Natural killer cell (primary cell): ENCODE measurements around the gene EGR1. TPM values are rescaled to one million over a fixed set of nuclear protein-coding genes. Genes with fewer than 3 reads are reported as not detected.

Experiments
- ATAC-seq, 3 donors: fragments of 150-1000 bp in 2 of 3; fragments of 200-7000 bp in 1 of 3; cut with Tn5 transposase; 1 replicate in 1 of 3; 2 replicates in 2 of 3; pipeline ENCODE4 v1.10.0; 2021; ENCODE audit warnings: mild to moderate bottlenecking in 2 of 3, moderate library complexity in 2 of 3
- DNase-seq, 2 donors: peaks; one replicate each; pipeline versions ENCODE4 v3.0.0 to v3.0.0-alpha.2; 2013 to 2021; ENCODE audit warnings: mixed read lengths in 1 of 2
- H3K27ac ChIP-seq: one replicate; pipeline ENCODE4 v1.5.1; 2013; ENCODE audit warnings: mild to moderate bottlenecking, low read length
- H3K27me3 ChIP-seq: one replicate; pipeline ENCODE4 v1.6.1; 2013; ENCODE audit warnings: low read length; ENCODE audit not compliant: control insufficient read depth, insufficient read depth
- H3K36me3 ChIP-seq: one replicate; pipeline ENCODE4 v1.6.1; 2013; ENCODE audit warnings: low read length; ENCODE audit not compliant: control insufficient read depth, insufficient read depth
- H3K4me1 ChIP-seq: one replicate; pipeline ENCODE4 v1.6.1; 2013; ENCODE audit warnings: low read length; ENCODE audit not compliant: control insufficient read depth, insufficient read depth
- H3K4me3 ChIP-seq: one replicate; pipeline ENCODE4 v1.5.1; 2013; ENCODE audit warnings: low read length
- H3K9me3 ChIP-seq: one replicate; pipeline ENCODE4 v1.6.1; 2013; ENCODE audit warnings: low read length; ENCODE audit not compliant: control insufficient read depth, insufficient read depth
- H3K27ac Mint-ChIP-seq, 2 donors: one replicate each; pipeline ENCODE4 v1.8.0; 2022; ENCODE audit warnings: mild to moderate bottlenecking in 2 of 2, mixed read lengths in 2 of 2, moderate library complexity in 1 of 2
- H3K27me3 Mint-ChIP-seq, 2 donors: one replicate each; pipeline ENCODE4 v1.8.0; 2022; ENCODE audit warnings: low read depth in 2 of 2, mixed read lengths in 2 of 2
- H3K36me3 Mint-ChIP-seq: one replicate; pipeline ENCODE4 v1.8.0; 2022; ENCODE audit warnings: mixed read lengths
- H3K4me1 Mint-ChIP-seq, 2 donors: one replicate each; pipeline ENCODE4 v1.8.0; 2022; ENCODE audit warnings: mixed read lengths in 2 of 2
- H3K4me3 Mint-ChIP-seq: one replicate; pipeline ENCODE4 v1.8.0; 2022; ENCODE audit warnings: mild to moderate bottlenecking, moderate library complexity, mixed read lengths
- H3K9me3 Mint-ChIP-seq, 2 donors: one replicate each; pipeline ENCODE4 v1.8.0; 2022; ENCODE audit warnings: mixed read lengths in 2 of 2
- CTCF ChIP-seq: fragments of 200-600 bp; IDR thresholded peaks from one replicate; pipeline ENCODE4 v1.8.0; 2022; ENCODE audit warnings: antibody characterized with exemption
- WGBS: methylation state at CpG from one replicate; pipeline ENCODE4 v1.1.7; 2013; ENCODE audit warnings: missing lambda C conversion rate; ENCODE audit not compliant: insufficient coverage; 5-methylcytosine and 5-hydroxymethylcytosine counted together
- intact Hi-C: fragments of 100-400 bp; cut with micrococcal nuclease; formaldehyde crosslinking; loops from one replicate; pipeline ENCODE4 v1.14.2; 2022
- total RNA-seq, 4 donors: library from RNA; stranded (reverse); fragments of 120-200 nt in 1 of 4; gene quantifications; one replicate each; pipeline versions ENCODE4 v1.2.3 to v1.2.4, GENCODE V29; 2013 to 2022

The EGR1 gene
- total RNA-seq, 3 donors from 2014 or later (not counting 1 experiment from before 2014, with no cell fraction given), result 52.1 to 137 (median 84.8) TPM

- 96% methylated on average over 11 of the region's 11 CpGs for whole genome bisulfite sequencing
- H3K27me3 ChIP-seq, result no peaks in the 10 kb centered on the region
- TF ChIP-seq CTCF, result no peak
- H3K36me3 Mint-ChIP-seq, result peaks cover 5% of the 10 kb centered on the region
- no peaks in the 10 kb centered on the region for H3K9me3 Mint-ChIP-seq
- H3K4me1 Mint-ChIP-seq, result peaks cover 0 to 5% of the 10 kb centered on the region in 2 donors
- H3K27ac Mint-ChIP-seq, result no peak overlapping the region
- ATAC-seq (no peak), DNase-seq (no peak)
- H3K9me3 ChIP-seq, result no peaks in the 10 kb centered on the region
- no peaks in the 10 kb centered on the region for H3K4me1 ChIP-seq
- no peak overlapping the region for H3K27ac ChIP-seq
- no peaks in the 10 kb centered on the region for H3K27me3 Mint-ChIP-seq
- no peak overlapping the region for H3K4me3 ChIP-seq
- peaks cover 5% of the 10 kb centered on the region for H3K36me3 ChIP-seq
- intact Hi-C loops, result loop anchor here (2.0 kb wide), 1 partner anchor 38 kb away; the partner anchor contains the start of gene EGR1
- H3K4me3 Mint-ChIP-seq, result no peak overlapping the region
These were observed 37.2 kb downstream of the EGR1 start for GRCh38 chr5:138502521-138502920.

- no peaks in the 10 kb centered on the region for H3K9me3 ChIP-seq
- H3K9me3 Mint-ChIP-seq, result no peaks in the 10 kb centered on the region
- H3K27me3 ChIP-seq, result no peaks in the 10 kb centered on the region
- peaks cover 0 to 5% of the 10 kb centered on the region in 2 donors for H3K4me1 Mint-ChIP-seq
- H3K4me3 ChIP-seq, result no peak overlapping the region
- peaks cover 16% of the 10 kb centered on the region for H3K36me3 Mint-ChIP-seq
- ATAC-seq (peak; percentile 71 to 91 (median 78)), DNase-seq (peak in 1 of 2 donors; percentile 81)
- intact Hi-C loops, result loop anchor here (1.0 to 2.0 kb wide), 2 partner anchors 39 to 53 kb away; partner anchors contain the start of gene EGR1
- no peak overlapping the region for H3K27ac ChIP-seq
- H3K27me3 Mint-ChIP-seq, result no peaks in the 10 kb centered on the region
- H3K4me3 Mint-ChIP-seq, result no peak overlapping the region
- H3K4me1 ChIP-seq, result no peaks in the 10 kb centered on the region
- peaks cover 17% of the 10 kb centered on the region for H3K36me3 ChIP-seq
- 49% methylated on average over 6 of the region's 6 CpGs for WGBS
- peak; percentile 64 for TF ChIP-seq CTCF
- H3K27ac Mint-ChIP-seq, result peak overlapping the region in 1 of 2 donors; percentile 44
These were observed 38.4 kb downstream of the EGR1 start for GRCh38 chr5:138503487-138504270.

GRCh38 chr5:138504799-138505198 lies 39.5 kb downstream of the EGR1 start:
- DNase-seq, result no peak
- no peak for ATAC-seq
- Histone ChIP-seq H3K4me3 (no peak overlapping the region), H3K27me3 (no peaks in the 10 kb centered on the region), H3K9me3 (no peaks in the 10 kb centered on the region), H3K36me3 (peaks cover 24% of the 10 kb centered on the region), H3K27ac (no peak overlapping the region), H3K4me1 (no peaks in the 10 kb centered on the region)
- H3K4me3 Mint-ChIP-seq, result no peak overlapping the region
- intact Hi-C loops, result no loop called here
- no peak for TF ChIP-seq CTCF
- H3K36me3 Mint-ChIP-seq, result peaks cover 23% of the 10 kb centered on the region
- H3K4me1 Mint-ChIP-seq, result peaks cover 5 to 6% of the 10 kb centered on the region in 2 donors
- no peaks in the 10 kb centered on the region for H3K27me3 Mint-ChIP-seq
- H3K9me3 Mint-ChIP-seq, result no peaks in the 10 kb centered on the region
- WGBS, result 94% methylated on average over 4 of the region's 4 CpGs
- H3K27ac Mint-ChIP-seq, result peak overlapping the region; percentile 16 to 29
